Esophagus muscularis mucosa (tissue), 4 donors: Measurements from ENCODE around the gene ZDHHC20. TPM values are rescaled to one million over a fixed set of nuclear protein-coding genes. Genes with fewer than 3 reads are reported as not detected.

Experiments
- DNase-seq: peaks from one replicate; pipeline ENCODE4 v3.0.0-alpha.2; 2017; ENCODE audit errors: extremely low spot score
- H3K27ac ChIP-seq, 4 donors: fragments of 200-600 bp; sonication (generic); replicated peaks in 1 of 4; 1 replicate in 3 of 4; 2 replicates in 1 of 4; pipeline ENCODE4 v1.5.1; 2016 to 2019; ENCODE audit warnings: mild to moderate bottlenecking in 1 of 4
- H3K27me3 ChIP-seq, 4 donors: fragments of 200-600 bp; sonication (generic); one replicate each; pipeline versions ENCODE4 v1.5.1 to v1.6.0; 2016 to 2019
- H3K36me3 ChIP-seq, 4 donors: fragments of 200-600 bp; sonication (generic); one replicate each; pipeline ENCODE4 v1.5.1; 2016 to 2019
- H3K4me1 ChIP-seq, 4 donors: fragments of 200-600 bp; sonication (generic); one replicate each; pipeline ENCODE4 v1.5.1; 2016 to 2019
- H3K4me3 ChIP-seq, 4 donors: fragments of 200-600 bp; sonication (generic); 1 replicate in 2 of 4; 2 replicates in 2 of 4; pipeline ENCODE4 v1.5.1; 2016 to 2019; ENCODE audit warnings: mild to moderate bottlenecking in 4 of 4, moderate library complexity in 1 of 4
- H3K9me3 ChIP-seq, 4 donors: fragments of 200-600 bp; sonication (generic); 1 replicate in 3 of 4; 2 replicates in 1 of 4; pipeline ENCODE4 v1.5.1; 2016 to 2019
- EP300 ChIP-seq: sonication (generic); formaldehyde crosslinking; IDR thresholded peaks from one replicate; pipeline ENCODE4 v1.6.1; 2017; ENCODE audit warnings: antibody characterized with exemption
- POLR2A ChIP-seq: fragments of 450-650 bp; IDR thresholded peaks from one replicate; pipeline ENCODE4 v1.6.1; 2017; ENCODE audit warnings: antibody characterized with exemption, moderate library complexity, mild to moderate bottlenecking, low read depth
- POLR2AphosphoS5 ChIP-seq, 2 donors: sonication (generic); formaldehyde crosslinking; IDR thresholded peaks; one replicate each; pipeline ENCODE4 v1.6.1; 2017; ENCODE audit warnings: antibody characterized with exemption in 2 of 2
- WGBS: methylation state at CpG from one replicate; pipeline ENCODE4 v1.1.5; 2018; 5-methylcytosine and 5-hydroxymethylcytosine counted together
- intact Hi-C: fragments of 100-400 bp; cut with DNase I; formaldehyde crosslinking; loops from one replicate; pipeline ENCODE4 v1.15.1; 2023
- total RNA-seq, 4 donors: library from RNA; depleted of rRNA; stranded (reverse); fragments of >200 nt; gene quantifications; one replicate each; pipeline versions ENCODE4 v1.1.0 to v1.2.1, GENCODE V29; 2016
- TF ChIP-seq, protein P1 (sequence below), 3 experiments: fragments of 200-600 bp in 2 of 3; fragments of 450-650 bp in 1 of 3; sonication (generic) in 2 of 3; IDR thresholded peaks; one replicate each; pipeline ENCODE4 v1.5.1; 2017 to 2019; ENCODE audit warnings: antibody characterized with exemption in 3 of 3, mild to moderate bottlenecking in 2 of 3, moderate library complexity in 1 of 3

The ZDHHC20 gene
- total RNA-seq, 4 donors from 2014 or later = 47.4 to 53.3 (median 50.2) TPM

DNA sequence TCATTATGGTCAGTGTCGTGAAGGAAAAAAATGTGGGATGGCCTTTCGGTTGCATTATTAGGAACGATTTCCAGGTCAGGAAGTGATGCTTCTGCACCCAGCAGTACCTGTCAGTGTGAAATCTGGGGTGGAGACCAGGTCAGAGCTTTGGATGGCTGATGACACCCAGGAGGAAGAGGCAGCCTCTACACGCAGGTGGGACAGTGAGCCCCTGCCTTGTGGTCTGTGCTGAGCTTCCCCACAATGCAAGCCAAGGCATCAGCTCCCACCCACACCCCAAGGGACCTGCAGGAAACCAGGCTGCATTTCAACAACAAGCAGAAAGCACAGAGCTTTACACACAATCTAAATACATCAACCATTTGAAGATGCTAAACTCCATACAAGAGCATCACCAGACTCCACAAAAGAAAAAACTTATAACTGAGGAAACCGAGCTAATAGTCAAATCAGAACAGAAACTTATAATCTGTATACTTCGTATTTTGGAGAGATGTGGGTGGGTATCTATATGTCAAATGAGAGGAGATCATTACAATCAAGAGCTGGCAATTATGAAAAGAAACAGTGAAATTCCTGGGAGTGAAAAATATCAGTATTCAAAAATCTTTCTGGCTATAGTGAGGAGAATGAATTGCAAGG lies 130.1 kb downstream of the ZDHHC20 start:
- Histone ChIP-seq H3K36me3 (no peaks in the 10 kb centered on the region), H3K4me3 (no peak overlapping the region), H3K27ac (no peak overlapping the region), H3K27me3 (no peaks in the 10 kb centered on the region), H3K4me1 (peaks cover 0 to 15% (median 12%) of the 10 kb centered on the region in 4 donors), H3K9me3 (no peaks in the 10 kb centered on the region)
- TF ChIP-seq POLR2A (no peak), POLR2AphosphoS5 (IDR thresholded peaks at IDR 0.05) (no peak), EP300 (no peak)
- TF ChIP-seq, protein P1, sequence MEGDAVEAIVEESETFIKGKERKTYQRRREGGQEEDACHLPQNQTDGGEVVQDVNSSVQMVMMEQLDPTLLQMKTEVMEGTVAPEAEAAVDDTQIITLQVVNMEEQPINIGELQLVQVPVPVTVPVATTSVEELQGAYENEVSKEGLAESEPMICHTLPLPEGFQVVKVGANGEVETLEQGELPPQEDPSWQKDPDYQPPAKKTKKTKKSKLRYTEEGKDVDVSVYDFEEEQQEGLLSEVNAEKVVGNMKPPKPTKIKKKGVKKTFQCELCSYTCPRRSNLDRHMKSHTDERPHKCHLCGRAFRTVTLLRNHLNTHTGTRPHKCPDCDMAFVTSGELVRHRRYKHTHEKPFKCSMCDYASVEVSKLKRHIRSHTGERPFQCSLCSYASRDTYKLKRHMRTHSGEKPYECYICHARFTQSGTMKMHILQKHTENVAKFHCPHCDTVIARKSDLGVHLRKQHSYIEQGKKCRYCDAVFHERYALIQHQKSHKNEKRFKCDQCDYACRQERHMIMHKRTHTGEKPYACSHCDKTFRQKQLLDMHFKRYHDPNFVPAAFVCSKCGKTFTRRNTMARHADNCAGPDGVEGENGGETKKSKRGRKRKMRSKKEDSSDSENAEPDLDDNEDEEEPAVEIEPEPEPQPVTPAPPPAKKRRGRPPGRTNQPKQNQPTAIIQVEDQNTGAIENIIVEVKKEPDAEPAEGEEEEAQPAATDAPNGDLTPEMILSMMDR (IDR thresholded peaks at IDR 0.05) = no peak
- DNase-seq = no peak
- WGBS = 89% methylated on average over 6 of the region's 6 CpGs
- intact Hi-C loops = no loop called here

DNA sequence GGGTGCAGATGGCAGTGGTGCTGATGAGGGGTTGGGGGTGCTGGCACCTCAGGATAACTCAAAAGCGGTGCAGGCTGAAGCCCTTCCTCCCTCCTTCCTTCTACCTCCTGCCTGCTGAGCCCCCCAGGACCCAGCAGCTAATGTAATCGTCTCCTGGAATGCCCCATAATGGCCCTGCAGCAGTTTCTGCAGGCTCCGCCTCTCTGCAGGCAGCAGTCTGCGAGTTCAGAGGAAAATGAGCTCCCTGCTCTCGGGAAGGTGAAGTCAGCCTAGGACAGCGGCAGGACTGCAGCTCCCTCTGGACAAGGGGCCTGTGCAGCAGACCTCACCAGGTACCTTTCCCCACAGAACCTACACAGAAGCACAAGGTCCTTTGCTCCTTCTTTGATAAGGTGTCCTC lies 130.9 kb downstream of the ZDHHC20 start:
- no peaks in the 10 kb centered on the region for H3K27me3 ChIP-seq
- no peak overlapping the region for H3K4me3 ChIP-seq
- H3K27ac ChIP-seq = no peak overlapping the region
- peaks cover 0 to 15% (median 12%) of the 10 kb centered on the region in 4 donors for H3K4me1 ChIP-seq
- DNase-seq = no peak
- no peaks in the 10 kb centered on the region for H3K36me3 ChIP-seq
- WGBS = 72% methylated on average over 4 of the region's 6 CpGs
- intact Hi-C loops = no loop called here
- no peaks in the 10 kb centered on the region for H3K9me3 ChIP-seq
- no peak for TF ChIP-seq POLR2AphosphoS5 (IDR thresholded peaks at IDR 0.05)
- no peak for TF ChIP-seq EP300
- TF ChIP-seq POLR2A = no peak
- TF ChIP-seq, protein P1 (IDR thresholded peaks at IDR 0.05) = no peak

DNA sequence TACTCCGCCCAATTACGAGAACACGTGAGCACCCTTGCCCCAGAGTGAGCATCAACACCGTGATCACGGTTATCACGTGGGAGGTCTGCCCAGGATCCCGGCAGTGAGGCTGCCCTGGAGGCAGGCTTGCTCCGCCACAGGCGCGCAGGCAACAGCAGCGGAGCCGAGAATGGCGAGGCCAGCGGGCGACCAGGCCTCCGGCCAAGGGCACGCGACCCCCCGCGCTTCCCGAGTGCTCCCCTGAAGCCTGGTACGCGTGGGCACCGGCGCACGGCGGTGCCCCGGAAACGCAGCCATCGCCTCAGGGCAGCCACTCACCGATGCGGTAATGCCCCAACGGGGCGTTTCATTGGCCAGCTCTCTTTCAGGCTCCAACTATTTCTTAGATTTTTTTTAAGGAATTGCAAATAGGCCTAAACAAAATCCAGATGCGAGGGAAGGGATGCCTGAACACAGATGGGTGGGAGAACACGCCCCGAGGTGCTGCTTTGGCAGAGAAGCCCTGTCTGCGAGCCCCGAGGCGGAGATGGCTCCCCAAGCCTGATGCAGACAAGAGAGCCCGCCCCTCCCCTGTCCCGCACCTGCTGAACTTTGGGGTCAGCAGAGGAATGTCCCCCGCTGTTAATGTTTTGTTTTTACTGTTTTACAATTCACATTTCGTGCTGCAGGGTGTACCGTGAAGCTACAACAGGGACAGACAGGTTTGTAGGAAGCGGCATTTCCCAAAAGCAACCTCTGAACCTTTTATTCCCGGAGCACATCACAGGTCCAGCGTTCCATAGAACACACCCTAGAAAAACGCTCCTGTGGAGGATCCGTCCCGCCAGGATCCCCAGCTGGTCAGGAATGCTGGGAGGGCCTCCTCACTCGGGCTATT lies 132.7 kb downstream of the ZDHHC20 start:
- Histone ChIP-seq H3K27me3 (no peaks in the 10 kb centered on the region), H3K9me3 (no peaks in the 10 kb centered on the region), H3K27ac (peak overlapping the region in 2 of 4 donors; percentile 14 to 57), H3K4me1 (peaks cover 0 to 15% (median 12%) of the 10 kb centered on the region in 4 donors), H3K36me3 (no peaks in the 10 kb centered on the region), H3K4me3 (peak overlapping the region; percentile 50 to 66 (median 60))
- TF ChIP-seq POLR2A = no peak
- DNase-seq = no peak
- intact Hi-C loops = no loop called here
- 20% methylated on average over 23 of the region's 52 CpGs for WGBS

DNA sequence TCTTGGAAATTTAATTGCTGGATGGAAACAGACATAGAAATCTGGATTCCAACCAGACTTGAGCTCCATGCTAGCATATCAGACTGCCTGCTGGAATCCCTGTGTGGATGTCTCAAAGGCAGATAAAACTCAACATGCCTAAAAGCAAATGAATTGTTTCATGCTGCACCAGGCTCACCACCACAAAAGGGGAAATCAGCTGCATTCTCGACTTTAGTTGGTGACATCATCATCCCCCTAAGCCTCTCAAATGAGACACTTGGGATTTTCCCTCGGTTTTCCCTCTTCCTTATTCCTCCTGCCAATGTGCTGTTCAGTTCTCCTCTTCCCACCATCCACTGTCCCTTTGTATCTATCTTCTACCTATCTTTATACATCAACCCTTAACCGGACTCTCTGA lies 134.3 kb downstream of the ZDHHC20 start:
- peaks cover 0 to 15% (median 12%) of the 10 kb centered on the region in 4 donors for H3K4me1 ChIP-seq

More for the DNA sequence above, 134.3 kb downstream of the ZDHHC20 start:
- 90% methylated on average over 3 of the region's 3 CpGs for WGBS
- DNase-seq = no peak
- intact Hi-C loops = no loop called here
- Histone ChIP-seq H3K9me3 (no peaks in the 10 kb centered on the region), H3K27ac (no peak overlapping the region), H3K4me3 (no peak overlapping the region), H3K27me3 (no peaks in the 10 kb centered on the region), H3K36me3 (no peaks in the 10 kb centered on the region)
- TF ChIP-seq, protein P1 (IDR thresholded peaks at IDR 0.05) = no peak
- no peak for TF ChIP-seq POLR2AphosphoS5 (IDR thresholded peaks at IDR 0.05)
- TF ChIP-seq EP300 = no peak
- no peak for TF ChIP-seq POLR2A
